ENCODE data around the gene MUS81.

MUS81 gene

GRCh38 chr11:65872586-65873317 lies 12.5 kb downstream of the MUS81 start, which contains the start of gene EFEMP2:
Gene EFEMP2 (minus strand): TSS chr11:65872800. CDS start chr11:65872354, 446 bp downstream.
- Histone ChIP-seq H3K4me1 (ENCODE audit: insufficient read depth, low read length) (peaks cover 19% of the 10 kb centered on the region), H3K79me2 (ENCODE audit: insufficient read depth, low read length) (no peaks in the 10 kb centered on the region), H3K27me3 (ENCODE audit: insufficient read depth, low read length, poor library complexity) (no peaks in the 10 kb centered on the region), H3K27ac (ENCODE audit: low read length) (peak within 1 kb of the TSS; percentile 73), H3K9me3 (ENCODE audit: insufficient read depth, low read length, severe bottlenecking) (no peaks in the 10 kb centered on the region), H3K36me3 (ENCODE audit: insufficient read depth, low read length) (no peaks in the 10 kb centered on the region), H4K20me1 (ENCODE audit: insufficient read depth, low read length) (no peaks in the 10 kb centered on the region), H3K9ac (ENCODE audit: low read depth, low read length) (peak within 1 kb of the TSS; percentile 67), H2AFZ (ENCODE audit: low read depth, low read length) (peak within 1 kb of the TSS; percentile 89), H3K4me2 (ENCODE audit: insufficient read depth, low read length) (peak within 1 kb of the TSS; percentile 94), H3K4me3 (ENCODE audit: low read depth in 1 of 2, low read length in 2 of 2) (peak within 1 kb of the TSS; percentile 1 to 62; a peak in 3 of 4 replicates)
- DNase-seq (no peak), ATAC-seq (ENCODE audit: insufficient read depth, low read depth) (no peak)
- TF ChIP-seq CTCF (IDR thresholded peaks at IDR 0.05; ENCODE audit: borderline replicate concordance, extremely low read depth, low read length, poor library complexity, severe bottlenecking) = no peak
- no peak for TF ChIP-seq EZH2 (IDR thresholded peaks at IDR 0.05; ENCODE audit: borderline replicate concordance, low read depth, low read length, severe bottlenecking)

GRCh38 chr11:65873318-65874156 lies 13.3 kb downstream of the MUS81 start:
- Histone ChIP-seq H3K4me1 (ENCODE audit: insufficient read depth, low read length) (peaks cover 19% of the 10 kb centered on the region), H3K27ac (ENCODE audit: low read length) (peak overlapping the region; percentile 73), H3K9ac (ENCODE audit: low read depth, low read length) (peak overlapping the region; percentile 67), H3K4me2 (ENCODE audit: insufficient read depth, low read length) (peak overlapping the region; percentile 94), H3K9me3 (ENCODE audit: insufficient read depth, low read length, severe bottlenecking) (no peaks in the 10 kb centered on the region), H2AFZ (ENCODE audit: low read depth, low read length) (peak overlapping the region; percentile 89), H4K20me1 (ENCODE audit: insufficient read depth, low read length) (no peaks in the 10 kb centered on the region), H3K36me3 (ENCODE audit: insufficient read depth, low read length) (no peaks in the 10 kb centered on the region), H3K27me3 (ENCODE audit: insufficient read depth, low read length, poor library complexity) (no peaks in the 10 kb centered on the region), H3K4me3 (ENCODE audit: low read depth in 1 of 2, low read length in 2 of 2) (peak overlapping the region; percentile 1 to 62; a peak in 3 of 4 replicates), H3K79me2 (ENCODE audit: insufficient read depth, low read length) (no peaks in the 10 kb centered on the region)
- peak; percentile 83 for ATAC-seq (ENCODE audit: insufficient read depth, low read depth)
- peak; percentile 95 for DNase-seq
- TF ChIP-seq EZH2 (IDR thresholded peaks at IDR 0.05; ENCODE audit: borderline replicate concordance, low read depth, low read length, severe bottlenecking) (no peak), CTCF (IDR thresholded peaks at IDR 0.05; ENCODE audit: borderline replicate concordance, extremely low read depth, low read length, poor library complexity, severe bottlenecking) (no peak)

GRCh38 chr11:65879617-65880016 lies 19.4 kb downstream of the MUS81 start, which contains the start of gene CTSW:
Gene CTSW (plus strand): TSS chr11:65879837. CDS start chr11:65879855, 18 bp downstream.
- Histone ChIP-seq H3K9me3 (ENCODE audit: insufficient read depth, low read length, severe bottlenecking) (no peaks in the 10 kb centered on the region), H3K36me3 (ENCODE audit: insufficient read depth, low read length) (peaks cover 27% of the 10 kb centered on the region), H3K4me1 (ENCODE audit: insufficient read depth, low read length) (peaks cover 9% of the 10 kb centered on the region), H3K27ac (ENCODE audit: low read length) (no peak within 1 kb of the TSS), H3K79me2 (ENCODE audit: insufficient read depth, low read length) (0 out of 2 replicates have a peak, but pooled peaks cover 3% of the 10 kb centered on the region), H3K4me2 (ENCODE audit: insufficient read depth, low read length) (no peak within 1 kb of the TSS), H2AFZ (ENCODE audit: low read depth, low read length) (no peak within 1 kb of the TSS), H3K4me3 (ENCODE audit: low read depth in 1 of 2, low read length in 2 of 2) (no peak within 1 kb of the TSS), H4K20me1 (ENCODE audit: insufficient read depth, low read length) (peaks cover 8% of the 10 kb centered on the region), H3K9ac (ENCODE audit: low read depth, low read length) (no peak within 1 kb of the TSS), H3K27me3 (ENCODE audit: insufficient read depth, low read length, poor library complexity) (no peaks in the 10 kb centered on the region)
- DNase-seq = peak; percentile 56
- ATAC-seq (ENCODE audit: insufficient read depth, low read depth) = peak; percentile 61
- TF ChIP-seq CTCF (IDR thresholded peaks at IDR 0.05; ENCODE audit: borderline replicate concordance, extremely low read depth, low read length, poor library complexity, severe bottlenecking) = no peak
- no peak for TF ChIP-seq EZH2 (IDR thresholded peaks at IDR 0.05; ENCODE audit: borderline replicate concordance, low read depth, low read length, severe bottlenecking)
